A673 (cell line): ENCODE results near the gene RMND1.

Experiments
- CTCF ChIP-seq: fragments of 300-800, 200-600 bp; sonication (generic); conservative IDR thresholded peaks from 2 replicates; pipeline ENCODE4 v1.5.1; 2017; ENCODE audit warnings: low read depth, mild to moderate bottlenecking, antibody characterized with exemption, low read length, moderate library complexity, mixed read lengths
- EZH2 ChIP-seq: fragments of 200-600 bp; sonication (generic); IDR thresholded peaks from 2 replicates; pipeline ENCODE4 v1.6.1; 2017; ENCODE audit warnings: borderline replicate concordance, low read depth, mild to moderate bottlenecking, mixed read lengths, antibody characterized with exemption, low read length; ENCODE audit not compliant: poor library complexity, severe bottlenecking

- TF ChIP-seq CTCF (no peak), EZH2 (no peak)
These were observed 14.5 kb downstream of the RMND1 start for GRCh38 chr6:151437401-151437800.
